NCI-H1105 (cell line): ENCODE measurements around the gene ABCF1.

Experiments
- DNase-seq: peaks from one replicate; lab custom pipeline; 2025; lab: John Stamatoyannopoulos, UW

The ABCF1 gene

GRCh38 chr6:30626484-30627366 lies 55.5 kb downstream of the ABCF1 start, which contains the start of gene ATAT1:
Gene ATAT1 (plus strand): TSS chr6:30626874.
- peak; percentile 83 for DNase-seq

- DNase-seq: no peak
Observed at GRCh38 chr6:30635834-30636233, 64.6 kb downstream of the ABCF1 start.

DNA sequence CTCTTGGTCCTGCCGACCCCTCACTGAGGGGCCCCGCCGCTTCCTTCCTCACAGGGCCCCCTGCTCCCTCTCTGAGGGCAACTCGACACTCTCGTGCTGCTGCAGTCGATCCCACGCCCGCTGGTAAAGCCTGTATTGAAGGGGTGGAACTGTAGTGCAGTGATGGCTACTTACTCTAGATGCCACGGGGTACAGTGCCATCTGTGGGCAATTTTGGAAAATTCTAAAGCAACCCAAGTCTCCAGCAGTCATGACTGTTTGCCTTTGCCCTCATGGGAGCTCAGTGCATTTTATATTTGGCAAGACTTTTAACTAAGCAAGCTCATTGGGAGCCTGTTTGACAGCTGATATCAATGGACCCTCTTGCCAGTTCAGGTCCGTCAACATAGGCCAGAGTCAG lies 69.2 kb downstream of the ABCF1 start:
- no peak for DNase-seq

GRCh38 chr6:30641048-30641447 lies 69.8 kb downstream of the ABCF1 start:
- no peak for DNase-seq
